ENCODE results near the gene ADK.
"Not testable (repeated sequence)": the region's sequence is repeated elsewhere in the genome, so short reads cannot be mapped to it uniquely, and the experiment has no call there.

Gene ADK

DNA sequence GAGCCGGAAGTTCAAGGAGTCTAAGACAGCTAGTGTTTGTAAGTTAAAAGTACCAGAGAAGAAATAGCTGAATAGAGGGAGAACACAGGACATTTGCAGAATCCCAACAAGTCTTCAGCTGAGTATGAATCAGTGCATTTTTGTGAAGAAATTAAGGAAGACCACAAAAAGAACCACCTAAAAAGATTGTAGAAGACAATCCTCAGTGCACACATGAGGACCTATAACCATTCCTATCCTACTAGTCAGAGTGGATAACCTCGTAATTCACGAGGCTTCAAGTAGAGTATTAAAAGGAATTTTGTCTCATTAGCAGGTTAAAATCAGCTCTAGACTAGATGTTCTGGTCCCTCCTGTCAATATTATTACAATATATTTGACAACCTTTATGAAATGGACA, 380.0 kb downstream of the ADK start:
- no peak for DNase-seq (ENCODE audit: low read depth in 2 of 3, low spot score in 2 of 3)

GRCh38 chr10:74539317-74539716, 388.3 kb downstream of the ADK start:
- DNase-seq (ENCODE audit: low read depth in 2 of 3, low spot score in 2 of 3) = no peak

DNA sequence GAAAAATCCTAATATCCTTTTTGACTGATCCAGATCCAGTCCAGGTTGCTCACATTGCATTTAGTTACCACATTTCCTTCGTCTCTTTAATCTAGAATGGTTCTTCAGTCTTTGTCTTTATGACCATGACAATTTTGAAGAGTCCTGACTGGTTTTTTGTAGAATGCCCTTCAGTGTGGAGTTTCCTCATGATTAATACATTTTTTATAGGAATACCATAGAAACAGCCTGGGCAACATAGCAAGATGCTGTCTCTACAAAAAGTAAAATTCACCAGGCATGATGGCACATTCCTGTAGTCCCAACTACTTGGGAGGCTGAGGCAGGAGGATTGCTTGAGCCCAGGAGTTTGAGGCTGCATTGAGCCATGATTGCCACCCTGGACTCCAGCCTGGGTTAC, 390.4 kb downstream of the ADK start:
- DNase-seq (ENCODE audit: low read depth in 2 of 3, low spot score in 2 of 3) = no peak

DNA sequence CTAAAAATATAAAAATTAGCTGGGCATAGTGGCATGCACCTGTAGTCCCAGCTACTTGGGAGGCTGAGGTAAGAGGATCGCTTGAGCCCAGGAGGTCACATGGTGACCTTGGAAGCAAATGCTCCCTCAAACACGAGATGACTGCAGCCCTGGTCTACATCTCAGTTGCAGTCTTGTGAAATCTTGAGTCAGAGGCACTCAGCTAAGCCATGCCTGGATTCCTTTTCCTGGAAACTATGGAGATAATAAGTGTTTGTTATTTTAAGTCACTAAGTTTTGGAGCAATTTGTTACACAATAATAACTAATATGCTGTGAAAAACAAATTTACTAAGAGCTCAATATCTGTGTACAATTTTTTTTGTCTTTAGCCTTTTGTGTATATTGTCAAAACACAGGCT, 391.1 kb downstream of the ADK start:
- DNase-seq (ENCODE audit: low read depth in 2 of 3, low spot score in 2 of 3) = no peak

- no peak for DNase-seq (ENCODE audit: low read depth in 2 of 3, low spot score in 2 of 3)
Observed at GRCh38 chr10:74543276-74543675, 392.3 kb downstream of the ADK start.

GRCh38 chr10:74544106-74544505, 393.1 kb downstream of the ADK start:
- no peak for DNase-seq (ENCODE audit: low read depth in 2 of 3, low spot score in 2 of 3)

DNA sequence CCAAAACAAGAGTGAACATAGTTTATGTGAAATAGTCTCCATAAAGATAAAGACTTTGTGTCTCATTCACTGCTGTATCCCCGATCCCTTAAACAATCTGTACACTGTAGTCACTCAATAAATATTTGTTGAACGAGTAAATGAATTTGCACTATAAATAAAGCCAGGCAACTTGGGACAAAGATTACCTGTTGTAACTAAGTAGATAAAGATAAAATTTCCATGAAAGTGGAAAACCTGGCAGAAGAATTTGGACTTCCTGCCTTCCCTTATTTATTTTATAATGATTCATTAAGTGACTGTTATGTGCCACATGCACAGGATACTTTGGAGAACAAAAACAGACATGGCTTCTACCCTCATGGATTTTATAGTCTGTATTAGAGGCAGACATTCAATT, 397.7 kb downstream of the ADK start:
- DNase-seq (ENCODE audit: low read depth in 2 of 3, low spot score in 2 of 3) = no peak

DNA sequence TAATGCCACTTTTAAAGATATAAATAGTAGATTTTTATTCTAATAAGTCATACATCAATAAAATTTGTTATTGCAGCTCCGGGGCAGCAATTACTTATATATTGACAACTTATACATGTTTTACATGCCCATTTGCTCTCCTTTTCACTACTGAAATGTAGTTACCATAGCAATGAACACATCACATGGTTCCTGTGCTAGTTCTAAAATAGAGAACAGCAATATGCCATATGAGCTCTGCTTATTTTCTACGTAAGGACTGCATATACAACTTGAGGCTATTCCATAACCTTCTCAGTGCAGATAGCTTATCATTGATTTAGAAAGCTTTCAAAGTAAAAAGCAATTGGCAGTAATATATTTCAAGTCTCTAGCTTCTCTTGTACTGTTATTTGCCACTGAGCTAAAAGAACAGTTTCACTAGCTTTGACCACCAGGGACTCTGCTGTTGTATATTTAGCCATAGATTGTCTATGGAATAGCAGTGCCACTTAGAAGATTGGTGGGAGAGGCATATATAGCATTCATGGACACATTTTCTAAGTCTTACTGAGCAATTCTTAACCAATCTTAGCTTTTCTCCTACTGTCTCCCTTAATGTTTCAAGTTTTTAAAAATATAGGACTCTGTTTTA, 405.2 kb downstream of the ADK start:
- DNase-seq (ENCODE audit: low read depth in 2 of 3, low spot score in 2 of 3) = no peak

DNA sequence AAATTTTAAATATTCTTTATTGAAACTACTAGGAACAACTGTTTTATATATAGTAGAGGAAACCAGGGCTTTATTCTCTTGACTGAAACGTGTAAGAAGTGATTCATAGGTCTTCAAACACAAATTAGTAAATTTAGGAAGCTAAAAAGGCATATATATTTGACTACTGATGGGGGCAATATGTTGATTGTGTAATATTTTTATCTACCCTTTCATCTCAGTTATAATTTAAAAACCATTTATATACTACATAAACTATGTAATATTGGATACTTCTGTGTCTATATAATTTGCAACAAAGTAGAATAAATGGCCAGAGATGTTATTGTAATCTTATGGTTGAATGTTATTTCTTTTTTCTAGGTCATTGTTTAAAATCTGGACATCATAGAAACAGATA, 406.1 kb downstream of the ADK start:
- no peak for DNase-seq (ENCODE audit: low read depth in 2 of 3, low spot score in 2 of 3)

DNA sequence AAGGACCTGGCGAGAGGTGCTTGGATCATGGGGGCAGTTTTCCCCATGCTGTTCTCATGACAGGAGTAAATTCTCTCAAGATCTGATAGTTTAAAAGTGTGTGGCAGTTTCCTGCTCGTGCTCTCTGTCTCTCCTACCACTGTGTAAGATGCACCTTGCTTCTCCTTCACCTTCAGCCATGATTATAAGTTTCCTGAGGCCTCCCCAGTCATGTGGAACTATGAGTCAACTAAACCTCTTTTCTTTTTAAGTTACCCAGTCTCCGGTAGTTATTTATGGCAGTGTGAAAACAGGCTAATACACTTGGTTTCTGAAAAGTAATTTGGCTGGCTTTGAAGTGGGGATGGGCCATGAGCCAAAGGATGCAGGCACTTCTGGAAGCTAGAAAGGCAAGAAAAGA, 407.4 kb downstream of the ADK start:
- no peak for DNase-seq (ENCODE audit: low read depth in 2 of 3, low spot score in 2 of 3)

DNA sequence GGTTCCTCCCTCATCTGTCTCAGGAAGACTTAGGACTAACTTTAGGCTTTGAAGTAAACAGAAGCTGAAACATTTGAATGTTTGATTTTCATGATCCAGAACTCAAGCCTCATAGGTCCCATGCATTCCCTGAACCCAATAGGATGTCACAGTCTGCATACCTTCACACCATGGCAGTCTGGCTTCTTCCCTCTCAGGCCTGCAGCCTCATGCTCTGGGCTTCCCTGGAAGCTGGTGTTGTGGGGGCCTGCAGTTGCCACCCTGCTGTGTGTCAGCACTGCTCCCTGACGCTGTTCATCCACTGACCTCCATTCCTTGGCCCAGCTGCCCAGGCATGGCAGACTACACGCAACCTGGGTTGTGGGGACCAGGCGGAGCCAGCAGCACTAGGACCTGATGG, 407.9 kb downstream of the ADK start:
- DNase-seq (ENCODE audit: low read depth in 2 of 3, low spot score in 2 of 3) = no peak

- not testable (repeated sequence) for DNase-seq (ENCODE audit: low read depth in 2 of 3, low spot score in 2 of 3)
Observed at GRCh38 chr10:74568896-74569295, 417.9 kb downstream of the ADK start.

DNA sequence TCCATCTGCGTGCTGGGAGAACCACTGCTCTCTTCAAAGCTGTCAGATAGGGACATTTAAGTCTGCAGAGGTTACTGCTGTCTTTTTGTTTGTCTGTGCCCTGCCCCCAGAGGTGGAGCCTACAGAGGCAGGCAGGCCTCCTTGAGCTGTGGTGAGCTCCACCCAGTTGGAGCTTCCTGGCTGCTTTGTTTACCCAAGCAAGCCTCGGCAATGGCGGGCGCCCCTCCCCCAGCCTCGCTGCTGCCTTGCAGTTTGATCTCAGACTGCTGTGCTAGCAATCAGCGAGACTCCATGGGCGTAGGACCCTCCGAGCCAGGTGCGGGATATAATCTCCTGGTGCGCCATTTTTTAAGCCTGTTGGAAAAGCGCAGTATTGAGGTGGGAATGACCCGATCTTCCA, 422.5 kb downstream of the ADK start:
- DNase-seq (ENCODE audit: low read depth in 2 of 3, low spot score in 2 of 3) = not testable (repeated sequence)

- DNase-seq (ENCODE audit: low read depth in 2 of 3, low spot score in 2 of 3) = no peak
Observed at GRCh38 chr10:74575191-74575720, 424.2 kb downstream of the ADK start.

DNA sequence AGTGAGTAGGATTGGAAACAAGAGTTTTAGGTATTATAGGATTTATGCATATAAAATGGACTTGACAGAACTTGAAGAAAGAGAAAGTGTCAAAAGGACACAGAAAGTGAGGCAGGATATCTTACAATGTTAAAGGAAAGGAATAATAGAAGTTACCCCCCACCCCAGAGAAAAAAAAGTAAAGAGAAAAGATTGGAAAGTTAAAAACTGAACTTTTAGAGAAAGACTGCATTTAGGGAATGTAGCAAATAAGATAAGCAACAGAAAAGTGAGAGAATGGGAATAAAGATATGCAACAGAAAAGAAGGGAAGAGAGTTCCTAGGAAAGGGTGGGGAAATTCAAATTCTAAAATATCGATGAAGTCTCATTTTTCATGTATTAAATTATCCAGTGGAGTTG, 424.9 kb downstream of the ADK start:
- no peak for DNase-seq (ENCODE audit: low read depth in 2 of 3, low spot score in 2 of 3)

DNA sequence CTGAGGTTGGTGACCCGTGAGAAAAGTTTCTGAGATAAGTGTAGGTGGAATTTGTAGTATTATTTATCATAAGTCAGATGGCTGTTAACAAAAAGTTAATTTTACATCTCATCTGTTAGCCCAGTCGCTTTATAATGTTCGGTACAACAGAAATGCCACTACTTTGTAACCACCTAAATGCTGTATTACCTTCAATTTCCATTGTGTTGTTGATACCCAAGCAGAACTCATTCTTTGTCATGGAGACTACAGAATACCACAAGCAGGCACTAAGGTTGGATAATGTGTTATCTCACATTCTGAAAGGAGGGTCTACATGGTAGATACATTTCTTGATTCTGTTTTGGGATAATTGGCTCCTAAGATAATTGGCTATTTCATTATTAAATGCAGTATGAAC, 425.6 kb downstream of the ADK start:
- DNase-seq (ENCODE audit: low read depth in 2 of 3, low spot score in 2 of 3) = no peak

GRCh38 chr10:74580438-74580837, 429.4 kb downstream of the ADK start:
- not testable (repeated sequence) for DNase-seq (ENCODE audit: low read depth in 2 of 3, low spot score in 2 of 3)

DNA sequence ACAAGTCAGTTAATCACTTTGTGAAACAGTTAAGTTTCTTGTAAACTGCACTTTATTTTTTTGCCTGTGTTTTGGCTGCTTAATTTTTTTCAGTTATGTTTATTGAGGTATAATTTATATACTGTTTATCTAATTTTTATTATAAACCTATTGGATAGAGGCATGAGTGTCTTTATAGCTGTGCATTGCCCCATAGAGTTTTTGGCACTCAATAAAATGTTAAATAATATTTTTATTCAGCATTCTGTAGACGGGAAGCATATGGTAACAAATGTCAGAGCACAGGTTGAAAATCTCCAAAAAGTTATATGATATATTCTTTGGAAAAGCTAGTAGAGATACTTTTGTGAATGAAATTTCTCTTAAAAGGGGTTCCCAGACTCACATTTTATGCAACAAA, 431.5 kb downstream of the ADK start:
- no peak for DNase-seq (ENCODE audit: low read depth in 2 of 3, low spot score in 2 of 3)

DNA sequence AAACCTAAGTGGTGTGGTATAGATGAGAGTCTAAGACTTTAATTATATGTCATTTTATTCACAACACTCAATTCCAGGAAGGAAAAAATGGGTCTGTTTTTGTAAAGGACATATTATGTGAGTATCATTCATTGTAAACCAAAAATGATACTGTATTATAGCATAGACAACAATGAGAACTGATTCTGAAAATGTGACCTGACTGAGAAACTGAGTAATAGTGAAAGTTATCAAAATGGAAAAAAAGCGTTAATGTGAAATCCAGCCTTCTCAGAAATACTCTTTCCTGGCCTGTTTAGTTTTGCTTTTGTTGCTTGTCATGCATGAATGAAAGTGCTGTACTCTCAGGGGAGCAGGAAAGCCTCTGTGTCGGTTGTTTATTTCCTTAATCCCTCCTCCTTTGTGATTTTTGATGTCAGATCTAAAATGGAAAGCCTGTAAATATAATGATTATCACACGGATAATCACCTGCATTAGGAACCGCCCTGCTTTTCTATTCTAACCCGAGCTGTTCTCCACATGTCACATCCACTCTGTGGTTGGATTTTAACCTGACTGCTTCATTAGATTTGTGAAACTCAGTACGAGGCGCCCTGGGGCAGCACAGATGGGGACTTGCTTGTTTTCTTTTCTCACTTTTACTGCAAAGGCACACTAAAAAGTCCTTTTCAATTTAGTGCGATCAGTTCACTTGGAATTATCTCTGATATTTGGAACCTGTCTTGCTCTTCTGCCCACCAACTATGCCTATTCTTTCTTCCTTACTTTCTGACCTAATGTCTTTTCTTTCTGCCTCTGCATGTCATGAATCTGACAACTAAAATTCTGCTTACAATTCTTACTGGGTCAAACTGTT, 434.4 kb downstream of the ADK start:
- peak in 1 of 3 experiments; percentile 4 for DNase-seq (ENCODE audit: low read depth in 2 of 3, low spot score in 2 of 3)

- no peak for DNase-seq (ENCODE audit: low read depth in 2 of 3, low spot score in 2 of 3)
Observed at GRCh38 chr10:74586088-74586585, 435.1 kb downstream of the ADK start.

GRCh38 chr10:74587109-74587854, 436.3 kb downstream of the ADK start:
- DNase-seq (ENCODE audit: low read depth in 2 of 3, low spot score in 2 of 3) = no peak
